ENCODE data around the gene USP25.

The USP25 gene

GRCh38 chr21:15929536-15929935 lies 199.8 kb downstream of the USP25 start:
- no peak overlapping the region for H3K27ac ChIP-seq (ENCODE audit: low read length)

More at GRCh38 chr21:15929536-15929935, 199.8 kb downstream of the USP25 start:
- H3K36me3 ChIP-seq (ENCODE audit: control insufficient read depth in 1 of 2, insufficient read depth in 2 of 2, low read length in 2 of 2), result no peaks in the 10 kb centered on the region
- no peaks in the 10 kb centered on the region for H3K9me3 ChIP-seq (ENCODE audit: control insufficient read depth in 1 of 2, low read length in 2 of 2)
- H3K27me3 ChIP-seq (ENCODE audit: low read depth, low read length), result no peaks in the 10 kb centered on the region
- H3K4me3 ChIP-seq (ENCODE audit: low read depth in 1 of 2, low read length in 2 of 2), result no peak overlapping the region
- H3K4me1 ChIP-seq (ENCODE audit: control insufficient read depth in 1 of 2, insufficient read depth in 2 of 2, low read length in 2 of 2), result no peaks in the 10 kb centered on the region

Measured in muscle layer of duodenum (tissue), 2 donors.